Measurements from ENCODE around the gene DGKH.

- TF ChIP-seq CTCF (IDR thresholded peaks at IDR 0.05) (no peak), ZFX (IDR thresholded peaks at IDR 0.05; ENCODE audit: borderline replicate concordance) (no peak)
Measured at GRCh38 chr13:42063105-42063504, 14.7 kb downstream of the DGKH start.
